CD8-positive, alpha-beta memory T cell (primary cell): ENCODE measurements around the gene MAP3K2. TPM values are rescaled to one million over a fixed set of nuclear protein-coding genes. Genes with fewer than 3 reads are reported as not detected.

Source experiments
- CTCF ChIA-PET: fragments of 350-600 bp; sonication (Branson Sonifier 250); formaldehyde crosslinking; loops from one replicate; lab custom pipeline; 2021; ENCODE audit warnings: antibody characterized with exemption; lab: Charles Lee
- POLR2A ChIA-PET: fragments of 350-600 bp; sonication (Branson Sonifier 250); formaldehyde crosslinking; loops from one replicate; lab custom pipeline; 2021; ENCODE audit warnings: antibody characterized with exemption; lab: Charles Lee
- DNase-seq, 5 donors: peaks; one replicate each; pipeline versions ENCODE4 v3.0.0 to v3.0.0-alpha.2; 2020 to 2022; ENCODE audit warnings: mixed read lengths in 1 of 5
- H3K27ac ChIP-seq: one replicate; pipeline ENCODE4 v1.7.0; 2013; ENCODE audit warnings: low read depth, mild to moderate bottlenecking, low read length, moderate library complexity
- H3K27me3 ChIP-seq: 2 replicates; pipeline ENCODE4 v1.7.0; 2013; ENCODE audit warnings: low read length, mild to moderate bottlenecking; ENCODE audit not compliant: insufficient read depth, poor library complexity, severe bottlenecking
- H3K36me3 ChIP-seq: 2 replicates; pipeline ENCODE4 v1.7.0; 2013; ENCODE audit warnings: mild to moderate bottlenecking, low read length, moderate library complexity; ENCODE audit not compliant: insufficient read depth
- H3K4me1 ChIP-seq: 2 replicates; pipeline ENCODE4 v1.7.0; 2013; ENCODE audit warnings: mild to moderate bottlenecking, low read length, moderate library complexity; ENCODE audit not compliant: insufficient read depth
- H3K4me3 ChIP-seq: 2 replicates; pipeline ENCODE4 v1.7.0; 2013; ENCODE audit warnings: mild to moderate bottlenecking, low read length
- H3K9me3 ChIP-seq: 2 replicates; pipeline ENCODE4 v1.7.0; 2013; ENCODE audit warnings: mild to moderate bottlenecking, low read length
- H3K27ac Mint-ChIP-seq, 8 donors: one replicate each; pipeline ENCODE4 v1.8.0; 2020 to 2021; ENCODE audit warnings: mixed read lengths in 8 of 8, mild to moderate bottlenecking in 6 of 8, inconsistent platforms in 3 of 8, moderate library complexity in 3 of 8
- H3K27me3 Mint-ChIP-seq, 2 donors: one replicate each; pipeline ENCODE4 v1.8.0; 2020 to 2021; ENCODE audit warnings: mixed read lengths in 2 of 2, mild to moderate bottlenecking in 1 of 2, moderate library complexity in 1 of 2
- H3K36me3 Mint-ChIP-seq, 3 donors: one replicate each; pipeline ENCODE4 v1.8.0; 2020 to 2021; ENCODE audit warnings: mixed read lengths in 3 of 3, inconsistent platforms in 1 of 3, mild to moderate bottlenecking in 1 of 3
- H3K4me1 Mint-ChIP-seq, 3 donors: one replicate each; pipeline ENCODE4 v1.8.0; 2020 to 2021; ENCODE audit warnings: mixed read lengths in 3 of 3, inconsistent platforms in 1 of 3, mild to moderate bottlenecking in 1 of 3
- H3K4me3 Mint-ChIP-seq, 7 donors: one replicate each; pipeline ENCODE4 v1.8.0; 2020 to 2021; ENCODE audit warnings: mixed read lengths in 7 of 7, mild to moderate bottlenecking in 6 of 7, moderate library complexity in 4 of 7, inconsistent platforms in 2 of 7
- H3K9me3 Mint-ChIP-seq, 5 donors: one replicate each; pipeline ENCODE4 v1.8.0; 2020 to 2022; ENCODE audit warnings: mixed read lengths in 5 of 5, mild to moderate bottlenecking in 3 of 5, moderate library complexity in 2 of 5, inconsistent platforms in 1 of 5
- polyA plus RNA-seq: library from polyadenylated mRNA; unstranded; fragments of 300-500 nt; fragmentation: Illumina TruSeq; gene quantifications from one replicate; pipeline ENCODE4 v1.2.3, GENCODE V29; 2021
- total RNA-seq, 2 experiments: library from RNA; stranded (reverse); gene quantifications; one replicate each; pipeline ENCODE4 v1.2.3, GENCODE V29; 2021

MAP3K2 gene
- total and polyA plus RNA-seq, 3 experiments from 2014 or later = 55.9 to 65.0 (median 57.7) TPM

DNA sequence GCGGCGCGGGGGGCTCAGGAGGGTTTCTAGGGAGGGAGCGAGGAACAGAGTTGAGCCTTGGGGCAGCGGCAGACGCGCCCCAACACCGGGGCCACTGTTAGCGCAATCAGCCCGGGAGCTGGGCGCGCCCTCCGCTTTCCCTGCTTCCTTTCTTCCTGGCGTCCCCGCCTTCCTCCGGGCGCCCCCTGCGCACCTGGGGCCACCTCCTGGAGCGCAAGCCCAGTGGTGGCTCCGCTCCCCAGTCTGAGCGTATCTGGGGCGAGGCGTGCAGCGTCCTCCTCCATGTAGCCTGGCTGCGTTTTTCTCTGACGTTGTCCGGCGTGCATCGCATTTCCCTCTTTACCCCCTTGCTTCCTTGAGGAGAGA lies 35.7 kb upstream of the MAP3K2 start:
- ChIA-PET POLR2A (no interaction called here), CTCF (interaction anchor here (2.2 kb wide), 1 partner anchor 7 kb away, joined by 8 read pairs; no protein-coding TSS in a partner anchor)

GRCh38 chr2:127422559-127423477 lies 35.0 kb upstream of the MAP3K2 start:
- DNase-seq = peak in 1 of 5 donors; percentile 18
- Mint-ChIP-seq H3K4me1 (peaks cover 7 to 20% (median 8%) of the 10 kb centered on the region in 3 donors), H3K27ac (no peak overlapping the region), H3K36me3 (peaks cover 0 to 2% (median 0%) of the 10 kb centered on the region in 3 donors), H3K27me3 (peaks cover 20 to 52% of the 10 kb centered on the region in 2 donors), H3K9me3 (no peaks in the 10 kb centered on the region), H3K4me3 (peak overlapping the region in 5 of 7 donors; percentile 49 to 75 (median 55))
- Histone ChIP-seq H3K36me3 (no peaks in the 10 kb centered on the region), H3K4me3 (no peak overlapping the region), H3K4me1 (peaks cover 4% of the 10 kb centered on the region), H3K27me3 (no peaks in the 10 kb centered on the region), H3K27ac (no peak overlapping the region), H3K9me3 (no peaks in the 10 kb centered on the region)
- CTCF ChIA-PET = no interaction called here
- POLR2A ChIA-PET = no interaction called here

More for the DNA sequence above, 35.7 kb upstream of the MAP3K2 start:
- H3K9me3 Mint-ChIP-seq = no peaks in the 10 kb centered on the region
- H3K4me1 Mint-ChIP-seq = peaks cover 7 to 19% (median 8%) of the 10 kb centered on the region in 3 donors
- no peak overlapping the region for H3K4me3 ChIP-seq
- H3K36me3 ChIP-seq = no peaks in the 10 kb centered on the region
- peaks cover 20 to 52% of the 10 kb centered on the region in 2 donors for H3K27me3 Mint-ChIP-seq
- no peaks in the 10 kb centered on the region for H3K9me3 ChIP-seq
- no peak overlapping the region for H3K27ac ChIP-seq
- H3K27me3 ChIP-seq = no peaks in the 10 kb centered on the region
- peak overlapping the region in 6 of 7 donors; percentile 4 to 49 (median 36) for H3K4me3 Mint-ChIP-seq
- H3K4me1 ChIP-seq = peaks cover 4% of the 10 kb centered on the region
- peak overlapping the region in 1 of 8 donors; percentile 12 for H3K27ac Mint-ChIP-seq
- no peak for DNase-seq
- peaks cover 0 to 2% (median 0%) of the 10 kb centered on the region in 3 donors for H3K36me3 Mint-ChIP-seq

GRCh38 chr2:127421871-127422558 lies 34.2 kb upstream of the MAP3K2 start:
- DNase-seq = no peak
- Mint-ChIP-seq H3K27ac (no peak overlapping the region), H3K36me3 (peaks cover 0 to 2% (median 0%) of the 10 kb centered on the region in 3 donors), H3K27me3 (peaks cover 20 to 52% of the 10 kb centered on the region in 2 donors), H3K4me3 (peak overlapping the region in 3 of 7 donors; percentile 5 to 55 (median 19)), H3K9me3 (no peaks in the 10 kb centered on the region), H3K4me1 (peaks cover 7 to 27% (median 12%) of the 10 kb centered on the region in 3 donors)
- POLR2A ChIA-PET = no interaction called here
- Histone ChIP-seq H3K27me3 (no peaks in the 10 kb centered on the region), H3K36me3 (no peaks in the 10 kb centered on the region), H3K4me3 (no peak overlapping the region), H3K27ac (no peak overlapping the region), H3K9me3 (no peaks in the 10 kb centered on the region), H3K4me1 (peaks cover 4% of the 10 kb centered on the region)
- CTCF ChIA-PET = no interaction called here

DNA sequence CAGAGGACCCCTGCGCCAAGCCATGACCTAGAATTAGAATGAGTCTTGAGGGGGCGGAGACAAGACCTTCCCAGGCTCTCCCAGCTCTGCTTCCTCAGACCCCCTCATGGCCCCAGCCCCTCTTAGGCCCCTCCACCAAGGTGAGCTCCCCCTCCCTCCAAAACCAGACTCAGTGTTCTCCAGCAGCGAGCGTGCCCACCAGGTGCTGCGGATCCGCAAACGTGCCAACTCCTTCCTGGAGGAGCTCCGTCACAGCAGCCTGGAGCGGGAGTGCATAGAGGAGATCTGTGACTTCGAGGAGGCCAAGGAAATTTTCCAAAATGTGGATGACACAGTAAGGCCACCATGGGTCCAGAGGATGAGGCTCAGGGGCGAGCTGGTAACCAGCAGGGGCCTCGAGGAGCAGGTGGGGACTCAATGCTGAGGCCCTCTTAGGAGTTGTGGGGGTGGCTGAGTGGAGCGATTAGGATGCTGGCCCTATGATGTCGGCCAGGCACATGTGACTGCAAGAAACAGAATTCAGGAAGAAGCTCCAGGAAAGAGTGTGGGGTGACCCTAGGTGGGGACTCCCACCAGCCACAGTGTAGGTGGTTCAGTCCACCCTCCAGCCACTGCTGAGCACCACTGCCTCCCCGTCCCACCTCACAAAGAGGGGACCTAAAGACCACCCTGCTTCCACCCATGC lies 33.5 kb upstream of the MAP3K2 start:
- Mint-ChIP-seq H3K4me1 (peaks cover 14 to 34% (median 18%) of the 10 kb centered on the region in 3 donors), H3K27me3 (peaks cover 20 to 52% of the 10 kb centered on the region in 2 donors), H3K9me3 (no peaks in the 10 kb centered on the region), H3K36me3 (peaks cover 0 to 2% (median 0%) of the 10 kb centered on the region in 3 donors), H3K27ac (peak overlapping the region in 1 of 8 donors; percentile 33), H3K4me3 (peak overlapping the region in 1 of 7 donors; percentile 40)
- H3K4me3 ChIP-seq = no peak overlapping the region
- H3K27me3 ChIP-seq = no peaks in the 10 kb centered on the region
- no peak for DNase-seq
- H3K4me1 ChIP-seq = peaks cover 12% of the 10 kb centered on the region
- H3K9me3 ChIP-seq = no peaks in the 10 kb centered on the region
- ChIA-PET CTCF (interaction anchor here (1.0 kb wide), 1 partner anchor 58 kb away, joined by 3 read pairs; no protein-coding TSS in a partner anchor), POLR2A (no interaction called here)
- no peaks in the 10 kb centered on the region for H3K36me3 ChIP-seq
- H3K27ac ChIP-seq = no peak overlapping the region

DNA sequence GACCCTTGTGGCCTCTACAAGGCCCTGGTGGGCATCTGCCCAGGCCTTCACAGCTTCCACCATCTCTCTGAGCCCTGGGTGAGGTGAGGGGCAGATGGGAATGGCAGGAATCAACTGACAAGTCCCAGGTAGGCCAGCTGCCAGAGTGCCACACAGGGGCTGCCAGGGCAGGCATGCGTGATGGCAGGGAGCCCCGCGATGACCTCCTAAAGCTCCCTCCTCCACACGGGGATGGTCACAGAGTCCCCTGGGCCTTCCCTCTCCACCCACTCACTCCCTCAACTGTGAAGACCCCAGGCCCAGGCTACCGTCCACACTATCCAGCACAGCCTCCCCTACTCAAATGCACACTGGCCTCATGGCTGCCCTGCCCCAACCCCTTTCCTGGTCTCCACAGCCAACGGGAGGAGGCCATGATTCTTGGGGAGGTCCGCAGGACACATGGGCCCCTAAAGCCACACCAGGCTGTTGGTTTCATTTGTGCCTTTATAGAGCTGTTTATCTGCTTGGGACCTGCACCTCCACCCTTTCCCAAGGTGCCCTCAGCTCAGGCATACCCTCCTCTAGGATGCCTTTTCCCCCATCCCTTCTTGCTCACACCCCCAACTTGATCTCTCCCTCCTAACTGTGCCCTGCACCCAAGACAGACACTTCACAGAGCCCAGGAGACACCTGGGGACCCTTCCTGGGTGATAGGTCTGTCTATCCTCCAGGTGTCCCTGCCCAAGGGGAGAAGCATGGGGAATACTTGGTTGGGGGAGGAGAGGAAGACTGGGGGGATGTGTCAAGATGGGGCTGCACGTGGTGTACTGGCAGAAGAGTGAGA lies 32.5 kb upstream of the MAP3K2 start:
- DNase-seq = no peak
- Mint-ChIP-seq H3K9me3 (no peaks in the 10 kb centered on the region), H3K4me3 (no peak overlapping the region), H3K36me3 (no peaks in the 10 kb centered on the region), H3K27ac (peak overlapping the region in 1 of 8 donors; percentile 84), H3K4me1 (peaks cover 14 to 39% (median 20%) of the 10 kb centered on the region in 3 donors), H3K27me3 (peaks cover 18 to 43% of the 10 kb centered on the region in 2 donors)
- ChIA-PET POLR2A (no interaction called here), CTCF (interaction anchor here (1.0 kb wide), 1 partner anchor 59 kb away, joined by 3 read pairs; no protein-coding TSS in a partner anchor)
- Histone ChIP-seq H3K9me3 (no peaks in the 10 kb centered on the region), H3K36me3 (no peaks in the 10 kb centered on the region), H3K4me3 (no peak overlapping the region), H3K4me1 (peaks cover 14% of the 10 kb centered on the region), H3K27ac (no peak overlapping the region), H3K27me3 (no peaks in the 10 kb centered on the region)

DNA sequence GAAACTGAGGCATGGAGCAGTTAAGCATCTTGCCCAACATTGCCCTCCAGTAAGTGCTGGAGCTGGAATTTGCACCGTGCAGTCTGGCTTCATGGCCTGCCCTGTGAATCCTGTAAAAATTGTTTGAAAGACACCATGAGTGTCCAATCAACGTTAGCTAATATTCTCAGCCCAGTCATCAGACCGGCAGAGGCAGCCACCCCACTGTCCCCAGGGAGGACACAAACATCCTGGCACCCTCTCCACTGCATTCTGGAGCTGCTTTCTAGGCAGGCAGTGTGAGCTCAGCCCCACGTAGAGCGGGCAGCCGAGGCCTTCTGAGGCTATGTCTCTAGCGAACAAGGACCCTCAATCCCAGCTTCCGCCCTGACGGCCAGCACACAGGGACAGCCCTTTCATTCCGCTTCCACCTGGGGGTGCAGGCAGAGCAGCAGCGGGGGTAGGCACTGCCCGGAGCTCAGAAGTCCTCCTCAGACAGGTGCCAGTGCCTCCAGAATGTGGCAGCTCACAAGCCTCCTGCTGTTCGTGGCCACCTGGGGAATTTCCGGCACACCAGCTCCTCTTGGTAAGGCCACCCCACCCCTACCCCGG lies 31.8 kb upstream of the MAP3K2 start:
- H3K27me3 Mint-ChIP-seq = peaks cover 18 to 36% of the 10 kb centered on the region in 2 donors
- POLR2A ChIA-PET = no interaction called here
- no peak overlapping the region for H3K4me3 Mint-ChIP-seq

DNA sequence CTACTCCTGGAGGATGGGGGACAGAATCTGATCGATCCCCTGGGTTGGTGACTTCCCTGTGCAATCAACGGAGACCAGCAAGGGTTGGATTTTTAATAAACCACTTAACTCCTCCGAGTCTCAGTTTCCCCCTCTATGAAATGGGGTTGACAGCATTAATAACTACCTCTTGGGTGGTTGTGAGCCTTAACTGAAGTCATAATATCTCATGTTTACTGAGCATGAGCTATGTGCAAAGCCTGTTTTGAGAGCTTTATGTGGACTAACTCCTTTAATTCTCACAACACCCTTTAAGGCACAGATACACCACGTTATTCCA lies 31.3 kb upstream of the MAP3K2 start:
- H3K4me3 Mint-ChIP-seq = peak overlapping the region in 1 of 7 donors; percentile 54
- H3K4me1 Mint-ChIP-seq = peaks cover 13 to 39% (median 19%) of the 10 kb centered on the region in 3 donors
- H3K4me3 ChIP-seq = no peak overlapping the region
- DNase-seq = no peak
- H3K27ac ChIP-seq = no peak overlapping the region
- no peaks in the 10 kb centered on the region for H3K9me3 ChIP-seq
- no peaks in the 10 kb centered on the region for H3K36me3 ChIP-seq
- no peaks in the 10 kb centered on the region for H3K36me3 Mint-ChIP-seq
- H3K27ac Mint-ChIP-seq = peak overlapping the region in 1 of 8 donors; percentile 56
- peaks cover 15 to 34% of the 10 kb centered on the region in 2 donors for H3K27me3 Mint-ChIP-seq
- H3K27me3 ChIP-seq = no peaks in the 10 kb centered on the region
- H3K4me1 ChIP-seq = peaks cover 14% of the 10 kb centered on the region
- CTCF ChIA-PET = no interaction called here
- H3K9me3 Mint-ChIP-seq = no peaks in the 10 kb centered on the region
- POLR2A ChIA-PET = no interaction called here

More for the DNA sequence above, 31.8 kb upstream of the MAP3K2 start:
- CTCF ChIA-PET = no interaction called here
- Histone ChIP-seq H3K9me3 (no peaks in the 10 kb centered on the region), H3K4me3 (no peak overlapping the region), H3K36me3 (no peaks in the 10 kb centered on the region), H3K4me1 (peaks cover 14% of the 10 kb centered on the region), H3K27ac (no peak overlapping the region), H3K27me3 (no peaks in the 10 kb centered on the region)
- no peaks in the 10 kb centered on the region for H3K36me3 Mint-ChIP-seq
- H3K4me1 Mint-ChIP-seq = peaks cover 14 to 39% (median 19%) of the 10 kb centered on the region in 3 donors
- no peaks in the 10 kb centered on the region for H3K9me3 Mint-ChIP-seq
- DNase-seq = no peak
- no peak overlapping the region for H3K27ac Mint-ChIP-seq
